Smooth muscle cell (in vitro differentiated cells): Measurements from ENCODE around the gene SLC8A2. TPM values are rescaled to one million over a fixed set of nuclear protein-coding genes. Genes with fewer than 3 reads are reported as not detected.

ENCODE experiments used
- DNase-seq: peaks from one replicate; lab custom pipeline; 2025; ENCODE audit not compliant: unreplicated experiment; lab: John Stamatoyannopoulos, UW
- H2AFZ ChIP-seq: fragments of 200-600 bp; sonication (generic); 2 replicates; pipeline ENCODE4 v1.6.0; 2016; ENCODE audit warnings: antibody characterized with exemption, low read depth, mild to moderate bottlenecking
- H3F3A ChIP-seq: fragments of 200-600 bp; sonication (generic); 2 replicates; pipeline ENCODE4 v1.6.0; 2017; ENCODE audit warnings: antibody characterized with exemption, low read depth
- H3K27ac ChIP-seq: fragments of 200-600 bp; sonication (generic); 2 replicates; pipeline ENCODE4 v1.5.1; 2016; ENCODE audit warnings: low read depth, mild to moderate bottlenecking
- H3K27me3 ChIP-seq: fragments of 200-600 bp; sonication (generic); 2 replicates; pipeline ENCODE4 v1.6.1; 2016; ENCODE audit warnings: low read depth, mild to moderate bottlenecking
- H3K36me3 ChIP-seq: fragments of 200-600 bp; sonication (generic); 2 replicates; pipeline ENCODE4 v1.5.1; 2016; ENCODE audit warnings: low read depth
- H3K4me1 ChIP-seq: fragments of 200-600 bp; sonication (generic); 2 replicates; pipeline ENCODE4 v1.5.1; 2016; ENCODE audit warnings: low read depth
- H3K4me2 ChIP-seq: fragments of 200-600 bp; sonication (generic); 2 replicates; pipeline ENCODE4 v1.6.0; 2016; ENCODE audit warnings: mild to moderate bottlenecking
- H3K4me3 ChIP-seq: fragments of 200-600 bp; sonication (generic); 2 replicates; pipeline ENCODE4 v1.5.1; 2016; ENCODE audit warnings: mild to moderate bottlenecking
- H3K79me2 ChIP-seq: fragments of 200-600 bp; sonication (generic); 2 replicates; pipeline ENCODE4 v1.6.0; 2016; ENCODE audit warnings: low read depth, mild to moderate bottlenecking
- H3K9ac ChIP-seq: fragments of 200-600 bp; sonication (generic); 2 replicates; pipeline ENCODE4 v1.6.0; 2016; ENCODE audit warnings: low read depth
- H3K9me3 ChIP-seq: fragments of 200-600 bp; sonication (generic); replicated peaks from 2 replicates; pipeline ENCODE4 v1.5.1; 2016; ENCODE audit warnings: low read depth
- H4K20me1 ChIP-seq: fragments of 200-600 bp; sonication (generic); 2 replicates; pipeline ENCODE4 v1.6.0; 2016; ENCODE audit warnings: low read depth
- WGBS: methylation state at CpG from one replicate; pipeline ENCODE4 v1.1.7; 2016; ENCODE audit warnings: low lambda C conversion rate; 5-methylcytosine and 5-hydroxymethylcytosine counted together
- polyA plus RNA-seq: library from polyadenylated mRNA; unstranded; fragments of >200 nt; fragmentation: Nextera tagmentation; extraction: Ambion mirVana; gene quantifications from 2 replicates; pipeline ENCODE4 v1.2.1, GENCODE V29; 2016
- total RNA-seq: library from RNA; depleted of rRNA; stranded (reverse); fragments of >200 nt; gene quantifications from 2 replicates; pipeline ENCODE4 v1.2.3, GENCODE V29; 2014
- TF ChIP-seq, protein P1 (sequence below): fragments of 200-600 bp; sonication (generic); IDR thresholded peaks from 2 replicates; pipeline ENCODE4 v1.5.1; 2017; ENCODE audit warnings: borderline replicate concordance, mild to moderate bottlenecking, antibody characterized with exemption; ENCODE audit not compliant: insufficient read depth, poor library complexity, severe bottlenecking

The SLC8A2 gene
- total and polyA plus RNA-seq, 2 experiments from 2014 or later = 0.22 to 0.62 TPM

DNA sequence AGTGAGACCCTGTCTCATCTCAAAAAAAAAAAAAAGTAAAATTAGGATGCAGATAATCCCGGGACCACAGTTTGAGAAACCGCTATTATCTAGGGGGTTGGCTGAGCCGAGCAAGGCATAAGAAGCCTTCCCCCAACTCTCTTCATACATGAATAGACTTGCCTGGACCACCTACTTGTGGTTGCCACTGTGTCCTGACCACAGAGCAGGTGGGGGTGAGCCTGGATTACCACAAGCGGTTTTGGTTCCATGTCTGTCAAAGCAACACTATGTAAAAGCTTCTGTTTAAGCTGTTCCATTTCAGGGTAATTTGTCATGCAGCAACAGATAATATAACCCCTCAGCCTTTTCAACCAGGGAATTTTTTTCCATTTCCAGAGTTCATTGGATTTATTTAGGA lies 46.4 kb upstream of the SLC8A2 start:
- WGBS = 72% methylated on average over 4 of the region's 4 CpGs
- Histone ChIP-seq H3K27me3 (no peaks in the 10 kb centered on the region), H3F3A (no peaks in the 10 kb centered on the region), H3K4me2 (no peak overlapping the region), H3K36me3 (no peaks in the 10 kb centered on the region), H3K9me3 (no peaks in the 10 kb centered on the region), H2AFZ (no peak overlapping the region), H4K20me1 (peaks cover 4% of the 10 kb centered on the region), H3K79me2 (peaks cover 16% of the 10 kb centered on the region), H3K9ac (no peak overlapping the region), H3K4me1 (no peaks in the 10 kb centered on the region), H3K27ac (no peak overlapping the region), H3K4me3 (no peak overlapping the region)
- no peak for DNase-seq
- TF ChIP-seq, protein P1, sequence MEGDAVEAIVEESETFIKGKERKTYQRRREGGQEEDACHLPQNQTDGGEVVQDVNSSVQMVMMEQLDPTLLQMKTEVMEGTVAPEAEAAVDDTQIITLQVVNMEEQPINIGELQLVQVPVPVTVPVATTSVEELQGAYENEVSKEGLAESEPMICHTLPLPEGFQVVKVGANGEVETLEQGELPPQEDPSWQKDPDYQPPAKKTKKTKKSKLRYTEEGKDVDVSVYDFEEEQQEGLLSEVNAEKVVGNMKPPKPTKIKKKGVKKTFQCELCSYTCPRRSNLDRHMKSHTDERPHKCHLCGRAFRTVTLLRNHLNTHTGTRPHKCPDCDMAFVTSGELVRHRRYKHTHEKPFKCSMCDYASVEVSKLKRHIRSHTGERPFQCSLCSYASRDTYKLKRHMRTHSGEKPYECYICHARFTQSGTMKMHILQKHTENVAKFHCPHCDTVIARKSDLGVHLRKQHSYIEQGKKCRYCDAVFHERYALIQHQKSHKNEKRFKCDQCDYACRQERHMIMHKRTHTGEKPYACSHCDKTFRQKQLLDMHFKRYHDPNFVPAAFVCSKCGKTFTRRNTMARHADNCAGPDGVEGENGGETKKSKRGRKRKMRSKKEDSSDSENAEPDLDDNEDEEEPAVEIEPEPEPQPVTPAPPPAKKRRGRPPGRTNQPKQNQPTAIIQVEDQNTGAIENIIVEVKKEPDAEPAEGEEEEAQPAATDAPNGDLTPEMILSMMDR = no peak

DNA sequence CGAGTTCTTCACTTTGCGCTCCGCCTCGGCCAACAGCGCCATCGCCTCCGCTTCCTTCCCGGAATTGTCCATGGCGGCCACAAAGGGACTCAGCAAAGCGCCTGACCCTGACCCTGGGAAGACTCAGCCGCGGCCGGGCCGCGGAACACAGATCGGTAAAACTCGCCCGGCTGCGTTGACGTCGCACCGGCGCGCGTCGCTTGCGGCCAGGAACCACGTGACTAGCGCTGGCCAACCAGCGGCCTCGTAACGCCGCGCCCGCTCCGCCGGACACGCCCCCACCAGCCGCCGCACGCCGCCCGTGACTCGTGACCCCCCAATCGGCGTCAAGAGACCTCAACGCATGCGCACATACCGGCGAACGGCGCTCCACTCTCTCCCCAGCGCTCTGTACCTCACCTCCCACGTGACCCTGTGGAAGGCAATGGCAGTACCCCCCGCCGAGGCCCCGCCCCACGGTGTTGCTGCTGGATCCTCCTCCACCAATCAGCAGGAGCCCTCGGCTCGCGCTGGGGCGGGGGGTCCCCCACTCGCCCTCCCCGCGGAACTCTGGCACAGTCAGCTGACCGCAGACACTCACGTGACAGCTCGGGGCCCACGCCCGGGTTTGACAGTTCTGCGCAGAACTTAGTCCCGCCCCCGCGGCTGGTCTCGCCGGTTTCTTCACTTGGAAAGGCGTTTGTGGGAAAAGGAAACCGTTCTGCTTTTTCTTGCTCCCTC lies 43.3 kb upstream of the SLC8A2 start, which contains the start of gene NAPA:
TSS of gene NAPA (minus strand) at position 195 of the 720 bp plus-strand sequence. CDS start at position 72, 123 bp downstream.
- no peaks in the 10 kb centered on the region for H3K27me3 ChIP-seq
- peak within 1 kb of the TSS; percentile 98 for H3K27ac ChIP-seq
- peak within 1 kb of the TSS; percentile 99 for H3K9ac ChIP-seq
- H2AFZ ChIP-seq = peak within 1 kb of the TSS; percentile 79
- under 1% methylated on average over 67 of the region's 78 CpGs for WGBS
- peaks cover 46% of the 10 kb centered on the region for H3K79me2 ChIP-seq
- TF ChIP-seq, protein P1 = no peak
- peak within 1 kb of the TSS; percentile 89 for H3K4me2 ChIP-seq
- no peaks in the 10 kb centered on the region for H3K4me1 ChIP-seq
- no peaks in the 10 kb centered on the region for H3K36me3 ChIP-seq
- DNase-seq = peak; percentile 100
- no peaks in the 10 kb centered on the region for H3F3A ChIP-seq
- H3K9me3 ChIP-seq = no peaks in the 10 kb centered on the region
- H4K20me1 ChIP-seq = peaks cover 34% of the 10 kb centered on the region
- peak within 1 kb of the TSS; percentile 80 for H3K4me3 ChIP-seq

DNA sequence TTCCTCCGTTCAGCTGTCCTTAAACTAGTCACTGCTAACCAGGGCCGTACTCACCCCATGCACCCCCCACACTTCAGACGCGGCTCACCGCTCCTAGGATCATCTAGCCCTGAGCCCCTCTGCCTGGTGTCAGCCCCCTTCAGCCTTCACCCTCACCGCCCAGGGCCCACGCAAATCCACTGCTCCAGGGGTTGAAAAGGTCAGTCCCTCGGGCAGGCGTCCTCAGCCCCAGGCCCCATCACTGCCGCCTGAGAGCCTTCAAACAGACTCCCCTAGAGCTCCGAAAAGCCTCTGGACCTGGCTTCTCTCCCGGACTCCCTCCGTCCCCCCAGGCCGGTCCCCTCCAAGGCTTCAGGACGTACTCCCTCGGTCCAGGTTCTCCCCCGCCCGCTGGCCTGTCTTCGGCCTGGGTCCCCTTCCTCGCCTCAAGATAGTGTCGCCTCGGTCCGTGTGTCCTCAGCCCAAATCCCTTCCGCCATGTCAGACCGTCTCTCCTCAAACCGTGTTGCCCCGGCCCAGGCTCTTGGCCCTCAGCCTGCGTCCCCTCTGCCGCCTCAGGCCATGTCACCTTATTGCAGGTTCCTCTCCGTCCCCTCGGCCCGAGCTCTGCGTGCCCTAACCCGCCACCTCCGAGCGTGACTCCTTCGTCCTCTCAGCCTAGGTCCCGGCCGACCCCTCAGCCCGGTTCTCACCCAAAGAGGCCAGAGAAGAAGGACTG lies 42.6 kb upstream of the SLC8A2 start:
- TF ChIP-seq, protein P1 = no peak
- Histone ChIP-seq H3K27me3 (no peaks in the 10 kb centered on the region), H3K4me1 (no peaks in the 10 kb centered on the region), H2AFZ (peak overlapping the region; percentile 71), H3K9me3 (no peaks in the 10 kb centered on the region), H3K79me2 (peaks cover 53% of the 10 kb centered on the region), H3K36me3 (no peaks in the 10 kb centered on the region), H3K4me3 (peak overlapping the region; percentile 80), H3K27ac (peak overlapping the region; percentile 98), H3K9ac (peak overlapping the region; percentile 99), H4K20me1 (peaks cover 41% of the 10 kb centered on the region), H3F3A (no peaks in the 10 kb centered on the region), H3K4me2 (peak overlapping the region; percentile 89)
- WGBS = 12% methylated on average over 38 of the region's 40 CpGs
- no peak for DNase-seq
